Central memory CD4-positive, alpha-beta T cell (primary cell): ENCODE measurements around the gene TAF11L8.
"Not testable (repeated sequence)": the region's sequence is repeated elsewhere in the genome, so short reads cannot be mapped to it uniquely, and the experiment has no call there.

Experiments used
- DNase-seq: peaks from one replicate; pipeline ENCODE4 v3.0.0; 2022
- total RNA-seq, 3 experiments: gene quantifications; one replicate each; lab custom pipeline; 2026; lab: John Stamatoyannopoulos, UW

Gene TAF11L8
- 0 reads per million in 3 experiments for total RNA-seq

GRCh38 chr5:17590860-17591259, at the start of gene TAF11L8:
Gene TAF11L8 (minus strand): TSS chr5:17590960.
- DNase-seq = not testable (repeated sequence)

- no peak for DNase-seq
Observed at GRCh38 chr5:17634160-17634559, 43.4 kb upstream of the TAF11L8 start, which contains the start of gene TAF11L14. Gene TAF11L14 (plus strand): TSS chr5:17634460.

GRCh38 chr5:17631788-17632187, 41.0 kb upstream of the TAF11L8 start, which contains the start of gene TAF11L13:
Gene TAF11L13 (plus strand): TSS chr5:17632088.
- not testable (repeated sequence) for DNase-seq

GRCh38 chr5:17625686-17626085, 34.9 kb upstream of the TAF11L8 start:
- no peak for DNase-seq

GRCh38 chr5:17620627-17621026, 29.9 kb upstream of the TAF11L8 start:
- DNase-seq = no peak

GRCh38 chr5:17619354-17619753, 28.6 kb upstream of the TAF11L8 start:
- DNase-seq = no peak

- no peak for DNase-seq
Observed at GRCh38 chr5:17614872-17615605, 24.3 kb upstream of the TAF11L8 start.

- not testable (repeated sequence) for DNase-seq
Observed at GRCh38 chr5:17610092-17610491, 19.3 kb upstream of the TAF11L8 start, which contains the start of gene TAF11L12. Gene TAF11L12 (plus strand): TSS chr5:17610392.

GRCh38 chr5:17607461-17607860, 16.7 kb upstream of the TAF11L8 start:
- not testable (repeated sequence) for DNase-seq

- no peak for DNase-seq
Observed at GRCh38 chr5:17604951-17605350, 14.2 kb upstream of the TAF11L8 start.

GRCh38 chr5:17603880-17604279, 13.1 kb upstream of the TAF11L8 start, which contains the start of gene TAF11L11:
Gene TAF11L11 (plus strand): TSS chr5:17604183.
- not testable (repeated sequence) for DNase-seq

- DNase-seq = not testable (repeated sequence)
Observed at GRCh38 chr5:17597728-17598127, 7.0 kb upstream of the TAF11L8 start, which contains the start of gene TAF11L10. Gene TAF11L10 (minus strand): TSS chr5:17597828.

- not testable (repeated sequence) for DNase-seq
Observed at GRCh38 chr5:17594255-17594654, 3.5 kb upstream of the TAF11L8 start, which contains the start of gene TAF11L9. Gene TAF11L9 (minus strand): TSS chr5:17594394.

GRCh38 chr5:17585658-17586057, 5.1 kb downstream of the TAF11L8 start, which contains the start of gene TAF11L7:
Gene TAF11L7 (minus strand): TSS chr5:17585758.
- not testable (repeated sequence) for DNase-seq
